ENCODE results near the gene RBM24. TPM values are rescaled to one million over a fixed set of nuclear protein-coding genes. Genes with fewer than 3 reads are reported as not detected.

Gene RBM24
- total RNA-seq, 1 experiment from 2014 or later = 0.48 TPM

- Histone ChIP-seq H3K23me2 (ENCODE audit: insufficient read length, low read depth, low read length, poor library complexity, severe bottlenecking) (no peaks in the 10 kb centered on the region), H2BK120ac (ENCODE audit: low read depth, low read length, poor library complexity, severe bottlenecking) (no peak overlapping the region), H4K5ac (ENCODE audit: insufficient read length, low read depth, low read length) (no peak overlapping the region), H2BK12ac (ENCODE audit: insufficient read length, low read depth, low read length) (no peak overlapping the region), H3K23ac (ENCODE audit: insufficient read length, low read depth, low read length) (no peak overlapping the region), H4K8ac (replicated peaks; ENCODE audit: insufficient read length, low read depth, low read length) (no peak overlapping the region), H3K9me3 (ENCODE audit: control insufficient read depth, low read depth, low read length) (no peaks in the 10 kb centered on the region), H2AK5ac (ENCODE audit: insufficient read length, low read length) (no peak overlapping the region), H3K18ac (ENCODE audit: insufficient read length, low read depth, low read length) (no peak overlapping the region), H3K56ac (ENCODE audit: insufficient read length, low read depth, low read length) (no peak overlapping the region), H3K4me1 (ENCODE audit: insufficient read depth, low read length) (no peaks in the 10 kb centered on the region), H2BK20ac (ENCODE audit: low read depth, low read length, poor library complexity, severe bottlenecking) (no peak overlapping the region), H2AFZ (ENCODE audit: low read length) (no peak overlapping the region), H3K79me1 (ENCODE audit: insufficient read depth, low read depth, low read length, poor library complexity, severe bottlenecking) (no peaks in the 10 kb centered on the region), H4K91ac (ENCODE audit: insufficient read length, low read depth, low read length) (no peak overlapping the region), H2BK5ac (ENCODE audit: insufficient read length, low read length) (no peak overlapping the region), H4K20me1 (ENCODE audit: control insufficient read depth, insufficient read depth, insufficient read length) (no peaks in the 10 kb centered on the region), H3T11ph (ENCODE audit: low read length) (no peak overlapping the region), H3K4me2 (ENCODE audit: insufficient read depth, insufficient read length, low read length) (no peak overlapping the region), H3K27ac (ENCODE audit: insufficient read length, low read depth, low read length) (no peak overlapping the region), H3K79me2 (ENCODE audit: insufficient read depth, low read length) (no peaks in the 10 kb centered on the region), H3K9ac (ENCODE audit: extremely low read depth, insufficient read length, low read length) (no peak overlapping the region), H3K14ac (ENCODE audit: insufficient read depth, low read length) (no peak overlapping the region), H3K27me3 (ENCODE audit: insufficient read depth, low read length) (no peaks in the 10 kb centered on the region), H3K4ac (ENCODE audit: low read depth, low read length) (no peak overlapping the region), H2BK15ac (ENCODE audit: low read depth, low read length) (no peak overlapping the region)
- Mint-ChIP-seq H3K9me3 (peaks cover 2 to 5% of the 10 kb centered on the region in 2 experiments; a peak in 3 of 5 replicates), H3K4me1 (no peaks in the 10 kb centered on the region), H3K27me3 (ENCODE audit: low read depth) (peaks cover 1% of the 10 kb centered on the region), H3K27ac (no peak overlapping the region), H3K4me3 (no peak overlapping the region), H3K36me3 (ENCODE audit: insufficient read depth in 1 of 3, low read depth in 3 of 3) (peaks cover 0 to 6% (median 0%) of the 10 kb centered on the region in 3 experiments; a peak in 3 of 7 replicates)
- DNase-seq = no peak
- WGBS (ENCODE audit: extremely low coverage, insufficient read length, low lambda C conversion rate) = no CpG with 5 or more reads among the region's 2 CpGs
- TF ChIP-seq CTCF (conservative IDR thresholded peaks at IDR 0.05) = no peak
Observed at GRCh38 chr6:17250237-17250636, 30.9 kb upstream of the RBM24 start.
